Measurements from ENCODE around the gene AATF. TPM values are rescaled to one million over a fixed set of nuclear protein-coding genes. Genes with fewer than 3 reads are reported as not detected.

AATF gene
- total RNA-seq, 1 donor from 2014 or later: 48.0 TPM

DNA sequence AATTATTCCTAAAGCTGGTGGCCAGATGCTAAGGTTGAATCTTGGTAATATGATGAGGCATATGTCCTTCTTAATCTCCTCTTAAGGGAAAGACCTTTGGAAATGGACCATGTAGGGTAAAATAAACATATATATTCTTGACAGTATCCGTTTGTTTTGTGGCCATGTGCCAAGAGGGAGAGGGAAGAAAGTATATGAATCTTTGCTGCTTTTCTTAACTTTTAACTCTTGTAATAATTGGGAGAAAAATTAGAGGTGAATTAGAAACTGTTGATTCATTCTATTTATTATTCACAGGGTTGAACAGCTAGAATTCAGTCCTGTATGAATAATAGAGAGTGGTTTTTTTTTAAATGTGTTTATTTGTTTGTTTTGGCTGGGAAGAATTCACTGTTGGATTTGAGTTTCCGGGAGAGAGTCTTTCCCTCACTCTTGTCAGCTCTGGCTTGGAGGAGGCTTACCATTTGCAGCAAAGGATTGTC is 31.6 kb downstream of the AATF start:
- H3K27me3 Mint-ChIP-seq: no peaks in the 10 kb centered on the region

DNA sequence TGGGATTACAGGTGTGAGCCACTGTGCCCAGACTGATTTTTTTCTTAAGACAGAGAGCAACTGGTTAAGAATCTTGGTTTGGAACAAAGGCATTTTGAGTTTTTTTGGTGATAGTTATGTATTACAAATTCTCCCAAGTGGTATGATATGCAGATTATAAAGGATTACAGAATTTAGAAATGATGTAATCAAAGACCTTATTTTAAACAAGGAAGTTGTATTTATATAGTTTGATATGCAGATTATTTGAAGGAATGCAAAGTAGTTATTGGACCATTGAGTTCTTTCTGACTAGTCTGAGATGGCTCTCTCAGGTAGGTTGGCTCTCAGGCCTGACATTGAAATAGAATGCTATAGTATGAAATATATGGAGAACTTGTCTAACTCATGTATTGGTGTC is 34.9 kb downstream of the AATF start:
- Mint-ChIP-seq H3K27me3 (no peaks in the 10 kb centered on the region), H3K36me3 (peaks cover 24% of the 10 kb centered on the region), H3K27ac (no peak overlapping the region), H3K9me3 (no peaks in the 10 kb centered on the region), H3K4me3 (no peak overlapping the region), H3K4me1 (ENCODE audit: unreplicated experiment) (peaks cover 19% of the 10 kb centered on the region)
- DNase-seq (ENCODE audit: extremely low spot score, unreplicated experiment): no peak
- TF ChIP-seq, protein P1, sequence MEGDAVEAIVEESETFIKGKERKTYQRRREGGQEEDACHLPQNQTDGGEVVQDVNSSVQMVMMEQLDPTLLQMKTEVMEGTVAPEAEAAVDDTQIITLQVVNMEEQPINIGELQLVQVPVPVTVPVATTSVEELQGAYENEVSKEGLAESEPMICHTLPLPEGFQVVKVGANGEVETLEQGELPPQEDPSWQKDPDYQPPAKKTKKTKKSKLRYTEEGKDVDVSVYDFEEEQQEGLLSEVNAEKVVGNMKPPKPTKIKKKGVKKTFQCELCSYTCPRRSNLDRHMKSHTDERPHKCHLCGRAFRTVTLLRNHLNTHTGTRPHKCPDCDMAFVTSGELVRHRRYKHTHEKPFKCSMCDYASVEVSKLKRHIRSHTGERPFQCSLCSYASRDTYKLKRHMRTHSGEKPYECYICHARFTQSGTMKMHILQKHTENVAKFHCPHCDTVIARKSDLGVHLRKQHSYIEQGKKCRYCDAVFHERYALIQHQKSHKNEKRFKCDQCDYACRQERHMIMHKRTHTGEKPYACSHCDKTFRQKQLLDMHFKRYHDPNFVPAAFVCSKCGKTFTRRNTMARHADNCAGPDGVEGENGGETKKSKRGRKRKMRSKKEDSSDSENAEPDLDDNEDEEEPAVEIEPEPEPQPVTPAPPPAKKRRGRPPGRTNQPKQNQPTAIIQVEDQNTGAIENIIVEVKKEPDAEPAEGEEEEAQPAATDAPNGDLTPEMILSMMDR (conservative IDR thresholded peaks at IDR 0.05): no peak

More for the DNA sequence above, 31.6 kb downstream of the AATF start:
- Mint-ChIP-seq H3K9me3 (no peaks in the 10 kb centered on the region), H3K4me3 (no peak overlapping the region), H3K4me1 (ENCODE audit: unreplicated experiment) (peaks cover 25% of the 10 kb centered on the region), H3K27ac (peak overlapping the region; percentile 4), H3K36me3 (peaks cover 18% of the 10 kb centered on the region)
- DNase-seq (ENCODE audit: extremely low spot score, unreplicated experiment): no peak
- TF ChIP-seq, protein P1 (conservative IDR thresholded peaks at IDR 0.05): no peak

DNA sequence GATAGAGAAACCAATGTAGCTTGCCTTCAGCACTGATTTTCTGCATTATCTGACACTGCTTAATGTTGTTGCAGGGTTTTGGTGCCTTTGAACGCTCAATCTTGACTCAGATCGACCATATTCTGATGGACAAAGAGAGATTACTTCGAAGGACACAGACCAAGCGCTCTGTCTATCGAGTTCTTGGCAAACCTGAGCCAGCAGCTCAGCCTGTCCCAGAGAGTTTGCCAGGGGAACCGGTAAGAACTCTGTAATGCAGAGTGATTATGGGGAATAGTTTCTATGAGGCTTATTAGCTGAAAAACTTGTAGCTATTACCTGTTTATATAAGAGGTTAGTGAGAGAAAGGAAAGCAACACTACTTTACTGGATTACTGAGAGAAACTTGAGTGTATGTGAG is 40.4 kb downstream of the AATF start:
- no peak overlapping the region for H3K27ac Mint-ChIP-seq
- peaks cover 31% of the 10 kb centered on the region for H3K36me3 Mint-ChIP-seq
- TF ChIP-seq, protein P1 (conservative IDR thresholded peaks at IDR 0.05): no peak
- no peak for DNase-seq (ENCODE audit: extremely low spot score, unreplicated experiment)
- H3K9me3 Mint-ChIP-seq: no peaks in the 10 kb centered on the region
- no peak overlapping the region for H3K4me3 Mint-ChIP-seq
- H3K27me3 Mint-ChIP-seq: no peaks in the 10 kb centered on the region
- H3K4me1 Mint-ChIP-seq (ENCODE audit: unreplicated experiment): no peaks in the 10 kb centered on the region

DNA sequence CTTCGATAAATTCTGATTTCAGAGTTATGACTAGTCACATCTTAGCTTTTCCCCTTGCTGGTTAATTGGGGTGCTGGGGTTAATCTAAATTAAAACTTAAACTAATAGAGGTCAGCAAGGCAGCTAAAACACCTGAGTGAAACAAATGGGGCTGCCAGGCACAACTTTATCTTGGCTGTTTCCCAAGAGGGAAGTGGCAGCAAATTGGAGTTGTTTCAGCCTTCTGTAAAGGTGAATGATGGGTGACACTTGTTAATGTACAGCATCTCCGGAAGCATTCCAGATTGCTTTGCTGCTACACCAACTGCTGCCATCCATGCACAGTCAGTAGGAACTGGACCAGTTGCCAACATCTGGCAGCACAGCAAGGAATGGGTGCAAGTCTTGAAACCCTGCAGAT is 43.9 kb downstream of the AATF start:
- Mint-ChIP-seq H3K36me3 (peaks cover 55% of the 10 kb centered on the region), H3K9me3 (peaks cover 1% of the 10 kb centered on the region), H3K4me1 (ENCODE audit: unreplicated experiment) (no peaks in the 10 kb centered on the region), H3K27ac (no peak overlapping the region), H3K27me3 (no peaks in the 10 kb centered on the region), H3K4me3 (no peak overlapping the region)
- TF ChIP-seq, protein P1 (conservative IDR thresholded peaks at IDR 0.05): no peak
- DNase-seq (ENCODE audit: extremely low spot score, unreplicated experiment): no peak

DNA sequence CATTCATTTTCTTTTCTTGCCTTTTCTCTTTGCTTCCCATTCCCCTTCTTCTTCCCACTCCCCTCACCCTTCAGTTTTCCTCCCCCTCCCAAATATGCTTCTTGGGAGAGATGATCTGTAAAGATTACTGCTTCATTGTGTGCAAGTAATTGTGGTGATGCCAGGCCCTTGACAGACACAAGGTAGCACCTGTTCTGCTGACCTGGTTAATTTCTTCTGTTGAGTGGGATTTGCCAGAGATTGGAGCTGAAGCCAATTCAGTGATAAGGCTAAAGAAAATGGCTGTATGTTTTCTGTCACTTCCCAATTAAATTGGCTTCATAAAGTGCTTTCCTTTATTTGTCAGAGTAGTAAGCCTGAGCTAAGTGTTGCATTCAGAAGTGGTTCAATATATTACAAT is 44.5 kb downstream of the AATF start:
- TF ChIP-seq, protein P1 (conservative IDR thresholded peaks at IDR 0.05): no peak
- Mint-ChIP-seq H3K9me3 (peaks cover 4% of the 10 kb centered on the region), H3K4me3 (no peak overlapping the region), H3K36me3 (peaks cover 59% of the 10 kb centered on the region), H3K4me1 (ENCODE audit: unreplicated experiment) (no peaks in the 10 kb centered on the region), H3K27ac (no peak overlapping the region), H3K27me3 (no peaks in the 10 kb centered on the region)
- DNase-seq (ENCODE audit: extremely low spot score, unreplicated experiment): no peak

DNA sequence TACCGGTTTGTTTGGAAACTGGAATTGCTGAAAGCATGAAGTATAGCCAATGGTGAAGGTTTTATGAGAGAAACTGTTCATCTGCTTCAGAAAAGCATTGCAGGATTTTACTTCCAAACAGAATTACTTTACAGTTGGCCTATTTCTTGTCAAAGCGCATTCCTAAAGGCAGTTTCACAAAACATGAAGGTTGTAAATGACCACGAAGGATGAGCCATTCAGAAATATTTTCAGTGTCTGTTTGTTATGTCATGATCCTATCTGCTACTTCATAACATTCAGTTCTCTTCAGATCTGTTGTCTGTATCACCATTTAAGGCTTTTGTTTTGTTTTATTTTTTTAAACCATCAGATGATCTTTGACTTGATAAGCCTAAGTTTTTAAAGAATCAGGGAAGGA is 45.7 kb downstream of the AATF start:
- H3K36me3 Mint-ChIP-seq: peaks cover 60% of the 10 kb centered on the region
- DNase-seq (ENCODE audit: extremely low spot score, unreplicated experiment): no peak
- H3K27me3 Mint-ChIP-seq: no peaks in the 10 kb centered on the region
- no peaks in the 10 kb centered on the region for H3K4me1 Mint-ChIP-seq (ENCODE audit: unreplicated experiment)
- H3K9me3 Mint-ChIP-seq: peaks cover 5% of the 10 kb centered on the region
- no peak overlapping the region for H3K4me3 Mint-ChIP-seq
- TF ChIP-seq, protein P1 (conservative IDR thresholded peaks at IDR 0.05): no peak
- no peak overlapping the region for H3K27ac Mint-ChIP-seq
